DOHH2 (cell line): Measurements from ENCODE around the gene CDKL5.

Experiments used
- H3F3A ChIP-seq: fragments of 200-600 bp; sonication (generic), shearing (Covaris generic); 2 replicates; pipeline ENCODE4 v1.6.0; 2016; ENCODE audit warnings: antibody characterized with exemption, mild to moderate bottlenecking; ENCODE audit not compliant: control insufficient read depth, insufficient read depth
- H3K27ac ChIP-seq: fragments of 200-600 bp; sonication (generic); 2 replicates; pipeline ENCODE4 v1.5.1; 2014; ENCODE audit warnings: low read depth, mild to moderate bottlenecking, low read length, moderate library complexity
- H3K27me3 ChIP-seq: fragments of 200-600 bp; sonication (generic); 2 replicates; pipeline ENCODE4 v1.6.1; 2014; ENCODE audit warnings: mild to moderate bottlenecking, low read length, mixed read lengths; ENCODE audit not compliant: control insufficient read depth
- H3K36me3 ChIP-seq: fragments of 200-600 bp; sonication (generic); 2 replicates; pipeline ENCODE4 v1.6.1; 2014; ENCODE audit warnings: mild to moderate bottlenecking, low read length, moderate library complexity, mixed read lengths; ENCODE audit not compliant: control insufficient read depth
- H3K4me1 ChIP-seq: fragments of 200-600 bp; sonication (generic); 2 replicates; pipeline ENCODE4 v1.6.1; 2014; ENCODE audit warnings: mild to moderate bottlenecking, low read length, mixed read lengths; ENCODE audit not compliant: control insufficient read depth
- H3K4me2 ChIP-seq: fragments of 200-600 bp; sonication (generic); 2 replicates; pipeline ENCODE4 v1.6.0; 2014; ENCODE audit warnings: mild to moderate bottlenecking, low read length, moderate library complexity
- H3K4me3 ChIP-seq: fragments of 200-600 bp; sonication (generic); 2 replicates; pipeline ENCODE4 v1.5.1; 2014; ENCODE audit warnings: mild to moderate bottlenecking, low read length, mixed read lengths
- H3K79me2 ChIP-seq: fragments of 200-600 bp; sonication (generic); 2 replicates; pipeline ENCODE4 v1.6.1; 2014; ENCODE audit warnings: mild to moderate bottlenecking, low read length, mixed read lengths; ENCODE audit not compliant: control insufficient read depth
- H3K9me2 ChIP-seq: fragments of 200-600 bp; sonication (generic); replicated peaks from 2 replicates; pipeline ENCODE4 v1.6.1; 2014; ENCODE audit warnings: mild to moderate bottlenecking, low read length, mixed read lengths; ENCODE audit not compliant: control insufficient read depth
- H3K9me3 ChIP-seq: fragments of 200-600 bp; sonication (generic); 2 replicates; pipeline ENCODE4 v1.6.1; 2014; ENCODE audit warnings: antibody characterized with exemption, low read length, mixed read lengths; ENCODE audit not compliant: control insufficient read depth, insufficient read depth
- H4K20me1 ChIP-seq: fragments of 200-600 bp; sonication (generic); 2 replicates; pipeline ENCODE4 v1.6.0; 2014; ENCODE audit warnings: low read depth, mild to moderate bottlenecking, antibody characterized with exemption, low read length, moderate library complexity; ENCODE audit not compliant: control insufficient read depth, insufficient read depth
- EZH2phosphoT487 ChIP-seq: fragments of 200-600 bp; sonication (generic); IDR thresholded peaks from 2 replicates; pipeline ENCODE4 v1.6.1; 2017; ENCODE audit warnings: borderline replicate concordance, mild to moderate bottlenecking, antibody characterized with exemption, low read length, moderate library complexity, mixed read lengths
- TF ChIP-seq, protein P1 (sequence below): fragments of 200-600 bp; sonication (generic); IDR thresholded peaks from one replicate; pipeline ENCODE4 v1.5.1; 2014; ENCODE audit warnings: antibody characterized with exemption, mild to moderate bottlenecking, low read depth, low read length; ENCODE audit not compliant: poor library complexity, severe bottlenecking

CDKL5 gene

DNA sequence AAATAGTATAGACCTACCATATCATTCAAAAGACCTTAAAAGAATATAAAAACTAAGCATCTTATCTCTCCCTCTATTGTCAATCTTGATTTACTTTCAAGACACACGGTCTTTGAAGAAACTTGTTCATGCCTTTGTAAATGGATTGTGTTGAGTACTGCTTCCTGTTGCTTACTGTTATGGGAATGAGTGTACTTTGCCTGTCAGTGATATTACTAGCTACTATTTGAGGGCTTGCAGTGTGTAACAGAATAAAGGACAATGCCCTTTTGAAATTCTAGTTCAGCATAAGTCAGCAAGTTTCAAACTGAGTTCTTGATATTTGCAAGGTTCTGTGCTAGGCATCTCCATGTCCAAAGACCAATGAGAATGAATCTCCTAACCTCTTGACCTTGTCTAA lies 36.0 kb downstream of the CDKL5 start:
- Histone ChIP-seq H3K79me2 (no peaks in the 10 kb centered on the region), H3K27ac (no peak overlapping the region), H4K20me1 (no peaks in the 10 kb centered on the region), H3F3A (no peaks in the 10 kb centered on the region), H3K4me1 (no peaks in the 10 kb centered on the region), H3K36me3 (no peaks in the 10 kb centered on the region), H3K4me2 (no peak overlapping the region), H3K9me3 (no peaks in the 10 kb centered on the region), H3K4me3 (no peak overlapping the region), H3K9me2 (no peaks in the 10 kb centered on the region), H3K27me3 (no peaks in the 10 kb centered on the region)
- TF ChIP-seq, protein P1, sequence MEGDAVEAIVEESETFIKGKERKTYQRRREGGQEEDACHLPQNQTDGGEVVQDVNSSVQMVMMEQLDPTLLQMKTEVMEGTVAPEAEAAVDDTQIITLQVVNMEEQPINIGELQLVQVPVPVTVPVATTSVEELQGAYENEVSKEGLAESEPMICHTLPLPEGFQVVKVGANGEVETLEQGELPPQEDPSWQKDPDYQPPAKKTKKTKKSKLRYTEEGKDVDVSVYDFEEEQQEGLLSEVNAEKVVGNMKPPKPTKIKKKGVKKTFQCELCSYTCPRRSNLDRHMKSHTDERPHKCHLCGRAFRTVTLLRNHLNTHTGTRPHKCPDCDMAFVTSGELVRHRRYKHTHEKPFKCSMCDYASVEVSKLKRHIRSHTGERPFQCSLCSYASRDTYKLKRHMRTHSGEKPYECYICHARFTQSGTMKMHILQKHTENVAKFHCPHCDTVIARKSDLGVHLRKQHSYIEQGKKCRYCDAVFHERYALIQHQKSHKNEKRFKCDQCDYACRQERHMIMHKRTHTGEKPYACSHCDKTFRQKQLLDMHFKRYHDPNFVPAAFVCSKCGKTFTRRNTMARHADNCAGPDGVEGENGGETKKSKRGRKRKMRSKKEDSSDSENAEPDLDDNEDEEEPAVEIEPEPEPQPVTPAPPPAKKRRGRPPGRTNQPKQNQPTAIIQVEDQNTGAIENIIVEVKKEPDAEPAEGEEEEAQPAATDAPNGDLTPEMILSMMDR = no peak
- TF ChIP-seq EZH2phosphoT487 = no peak

DNA sequence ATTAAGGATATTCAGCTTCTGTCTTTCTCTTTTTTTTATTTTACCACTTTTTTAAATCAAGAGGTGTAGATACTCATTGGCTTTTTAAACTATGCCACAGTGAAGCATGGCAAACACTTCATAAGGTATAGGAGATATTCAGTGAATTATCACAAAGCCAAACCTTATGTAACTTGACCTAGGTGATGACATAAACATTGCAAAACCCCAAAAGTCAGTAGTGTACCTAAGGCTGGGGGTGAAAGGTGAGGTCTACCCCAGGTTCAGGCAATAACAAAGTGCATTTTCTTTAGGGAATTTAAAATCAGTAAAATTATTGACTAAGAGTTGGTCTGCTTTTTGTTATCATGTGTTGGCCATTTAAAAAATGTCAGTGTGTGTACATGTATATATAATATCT lies 39.1 kb downstream of the CDKL5 start:
- no peaks in the 10 kb centered on the region for H3F3A ChIP-seq
- H4K20me1 ChIP-seq = no peaks in the 10 kb centered on the region
- H3K27ac ChIP-seq = no peak overlapping the region
- no peaks in the 10 kb centered on the region for H3K9me3 ChIP-seq
- no peak overlapping the region for H3K4me2 ChIP-seq
- no peaks in the 10 kb centered on the region for H3K9me2 ChIP-seq
- H3K79me2 ChIP-seq = no peaks in the 10 kb centered on the region
- no peaks in the 10 kb centered on the region for H3K27me3 ChIP-seq
- H3K4me3 ChIP-seq = no peak overlapping the region
- no peak for TF ChIP-seq EZH2phosphoT487
- TF ChIP-seq, protein P1 = no peak
- no peaks in the 10 kb centered on the region for H3K4me1 ChIP-seq
- H3K36me3 ChIP-seq = no peaks in the 10 kb centered on the region

DNA sequence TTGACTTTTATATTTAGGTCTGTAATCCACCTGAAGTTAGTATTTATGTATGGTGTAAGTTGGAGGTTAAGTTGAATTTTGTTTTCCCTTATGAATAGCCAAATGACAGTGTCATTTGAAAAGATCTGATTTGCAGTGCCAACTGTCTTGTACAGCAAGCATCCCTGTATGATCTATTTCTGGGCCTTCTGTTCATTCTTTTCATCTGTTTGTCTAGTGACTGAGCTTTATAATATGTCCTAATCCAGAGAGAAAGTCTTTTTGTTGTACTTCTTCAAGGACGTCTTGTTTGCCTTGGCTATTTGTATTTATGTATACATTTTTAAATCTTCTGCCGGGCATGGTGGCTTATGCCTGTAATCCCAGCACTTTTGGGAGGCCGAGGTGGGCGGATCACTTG lies 39.6 kb downstream of the CDKL5 start:
- Histone ChIP-seq H3K27ac (no peak overlapping the region), H4K20me1 (no peaks in the 10 kb centered on the region), H3K4me1 (no peaks in the 10 kb centered on the region), H3K27me3 (no peaks in the 10 kb centered on the region), H3F3A (no peaks in the 10 kb centered on the region), H3K9me3 (no peaks in the 10 kb centered on the region), H3K4me3 (no peak overlapping the region), H3K79me2 (no peaks in the 10 kb centered on the region), H3K9me2 (no peaks in the 10 kb centered on the region), H3K36me3 (no peaks in the 10 kb centered on the region), H3K4me2 (no peak overlapping the region)
- no peak for TF ChIP-seq EZH2phosphoT487
- TF ChIP-seq, protein P1 = no peak

DNA sequence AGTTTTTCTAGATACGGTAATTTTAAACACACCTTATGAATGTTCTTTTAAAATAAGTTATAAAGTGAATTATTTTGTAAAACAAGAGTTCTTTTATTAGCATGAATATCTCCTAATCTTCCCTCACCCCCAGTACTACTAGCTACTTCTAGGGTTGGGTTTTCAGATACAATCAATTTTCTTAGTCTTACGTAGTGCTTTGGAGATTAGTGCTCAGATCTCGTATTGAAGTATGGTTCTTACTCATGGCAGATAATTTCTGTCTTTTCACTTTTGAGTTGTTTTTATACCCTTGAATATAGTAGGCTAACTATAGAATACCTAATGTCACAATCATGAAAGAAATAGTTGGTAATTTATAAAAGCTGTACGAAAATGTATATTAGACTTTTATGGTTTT lies 43.2 kb downstream of the CDKL5 start:
- no peaks in the 10 kb centered on the region for H3K9me3 ChIP-seq
- H3K4me2 ChIP-seq = no peak overlapping the region
- no peaks in the 10 kb centered on the region for H3K9me2 ChIP-seq
- TF ChIP-seq EZH2phosphoT487 = no peak
- TF ChIP-seq, protein P1 = no peak
- no peaks in the 10 kb centered on the region for H3K27me3 ChIP-seq
- no peaks in the 10 kb centered on the region for H4K20me1 ChIP-seq
- H3F3A ChIP-seq = no peaks in the 10 kb centered on the region
- no peaks in the 10 kb centered on the region for H3K4me1 ChIP-seq
- H3K27ac ChIP-seq = no peak overlapping the region
- H3K4me3 ChIP-seq = no peak overlapping the region
- no peaks in the 10 kb centered on the region for H3K79me2 ChIP-seq
- H3K36me3 ChIP-seq = no peaks in the 10 kb centered on the region
